ENCODE data around the gene PRCD. TPM values are rescaled to one million over a fixed set of nuclear protein-coding genes. Genes with fewer than 3 reads are reported as not detected.
A peak's percentile ranks its signal among the peaks of the same experiment; 100 is the strongest.

The PRCD gene
- total and polyA plus RNA-seq, 8 donors, result 0.55 to 7.3 (median 1.1) TPM

DNA sequence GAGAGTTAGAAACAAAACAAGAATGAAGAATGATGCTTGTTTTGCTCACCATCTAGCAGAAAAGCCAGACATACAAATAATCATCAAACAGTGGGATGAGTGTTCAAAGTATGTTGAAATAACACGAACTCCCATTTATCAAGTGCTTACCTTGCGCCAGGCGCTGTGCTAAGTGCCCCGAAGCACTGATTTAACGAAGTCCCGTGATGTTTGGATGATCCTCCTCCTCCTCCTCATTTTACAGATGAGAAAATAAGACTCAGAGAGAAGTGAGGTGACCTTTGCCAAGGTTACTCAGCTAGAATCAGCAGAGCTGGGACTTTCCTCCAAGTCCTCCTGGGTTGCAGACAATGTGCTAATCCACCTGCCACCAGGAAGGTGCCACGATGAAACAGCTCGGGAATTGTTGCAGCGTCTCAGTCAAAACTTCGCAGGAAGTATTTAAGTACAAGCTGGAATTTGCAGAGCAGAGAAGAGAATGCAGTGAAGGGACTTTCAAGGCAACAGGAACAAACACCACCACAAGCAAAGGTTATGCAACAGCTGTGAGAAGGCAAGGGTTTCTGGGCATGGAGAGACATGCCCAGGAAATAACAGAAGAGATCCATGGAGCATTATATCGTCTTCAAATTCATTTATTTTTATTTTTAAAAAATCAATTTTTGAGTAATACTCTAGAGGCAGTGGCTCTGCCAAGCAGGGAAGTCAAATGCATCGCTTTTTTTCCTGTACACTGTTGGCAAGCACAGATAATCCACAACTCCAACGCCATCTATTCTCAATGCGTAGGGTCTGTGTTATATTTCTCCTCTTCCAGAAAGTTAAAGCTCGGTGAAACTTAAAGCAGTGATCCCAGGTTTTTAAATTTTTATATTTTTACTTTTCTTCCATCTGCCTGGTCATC, 11.1 kb downstream of the PRCD start:
- Histone ChIP-seq H3K4me1 (peaks cover 19 to 28% (median 22%) of the 10 kb centered on the region in 3 donors), H3K9me3 (no peaks in the 10 kb centered on the region), H3K36me3 (no peaks in the 10 kb centered on the region), H3K27ac (peak overlapping the region in 3 of 4 donors; percentile 7 to 43 (median 28)), H3K4me3 (peak overlapping the region in 1 of 4 donors; percentile 9), H3K27me3 (no peaks in the 10 kb centered on the region)
- intact Hi-C loops (cut with DNase I), result no loop called here
- ATAC-seq (peak in 3 of 4 donors; percentile 35 to 37 (median 35)), DNase-seq (no peak), FAIRE-seq (no peak)
- 45 to 53% methylated on average over 15 of the region's 15 CpGs for WGBS, 2 donors
- TF ChIP-seq, protein P1, sequence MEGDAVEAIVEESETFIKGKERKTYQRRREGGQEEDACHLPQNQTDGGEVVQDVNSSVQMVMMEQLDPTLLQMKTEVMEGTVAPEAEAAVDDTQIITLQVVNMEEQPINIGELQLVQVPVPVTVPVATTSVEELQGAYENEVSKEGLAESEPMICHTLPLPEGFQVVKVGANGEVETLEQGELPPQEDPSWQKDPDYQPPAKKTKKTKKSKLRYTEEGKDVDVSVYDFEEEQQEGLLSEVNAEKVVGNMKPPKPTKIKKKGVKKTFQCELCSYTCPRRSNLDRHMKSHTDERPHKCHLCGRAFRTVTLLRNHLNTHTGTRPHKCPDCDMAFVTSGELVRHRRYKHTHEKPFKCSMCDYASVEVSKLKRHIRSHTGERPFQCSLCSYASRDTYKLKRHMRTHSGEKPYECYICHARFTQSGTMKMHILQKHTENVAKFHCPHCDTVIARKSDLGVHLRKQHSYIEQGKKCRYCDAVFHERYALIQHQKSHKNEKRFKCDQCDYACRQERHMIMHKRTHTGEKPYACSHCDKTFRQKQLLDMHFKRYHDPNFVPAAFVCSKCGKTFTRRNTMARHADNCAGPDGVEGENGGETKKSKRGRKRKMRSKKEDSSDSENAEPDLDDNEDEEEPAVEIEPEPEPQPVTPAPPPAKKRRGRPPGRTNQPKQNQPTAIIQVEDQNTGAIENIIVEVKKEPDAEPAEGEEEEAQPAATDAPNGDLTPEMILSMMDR (IDR thresholded peaks at IDR 0.05), result no peak

DNA sequence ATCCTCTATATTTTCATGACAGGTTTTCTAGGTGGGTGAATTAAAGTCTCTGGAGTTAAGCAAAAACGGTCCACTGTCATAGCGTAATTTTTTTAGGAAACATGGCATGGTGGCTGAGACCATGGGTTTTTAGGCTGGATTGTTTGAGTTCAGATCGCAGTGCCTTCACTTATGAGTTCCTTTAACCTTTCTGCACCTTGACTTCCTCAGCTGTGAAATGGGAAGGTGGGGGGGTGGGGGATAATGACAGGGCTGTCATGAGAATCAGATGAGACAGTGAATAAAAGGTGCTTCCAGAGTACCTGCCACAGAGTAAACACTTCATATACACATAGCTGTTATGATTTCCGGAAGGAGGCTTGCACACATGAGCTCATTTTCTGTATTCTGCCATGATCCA, 11.8 kb downstream of the PRCD start:
- no peak for DNase-seq
- 73 to 77% methylated on average over 4 of the region's 4 CpGs for WGBS, 2 donors
- intact Hi-C loops (cut with DNase I), result no loop called here
- Histone ChIP-seq H3K36me3 (no peaks in the 10 kb centered on the region), H3K27me3 (no peaks in the 10 kb centered on the region), H3K4me1 (peaks cover 15 to 20% (median 20%) of the 10 kb centered on the region in 3 donors), H3K4me3 (no peak overlapping the region), H3K27ac (peak overlapping the region in 3 of 4 donors; percentile 7 to 43 (median 28)), H3K9me3 (no peaks in the 10 kb centered on the region)
- ATAC-seq, result no peak
- TF ChIP-seq, protein P1 (IDR thresholded peaks at IDR 0.05), result no peak
- no peak for FAIRE-seq

DNA sequence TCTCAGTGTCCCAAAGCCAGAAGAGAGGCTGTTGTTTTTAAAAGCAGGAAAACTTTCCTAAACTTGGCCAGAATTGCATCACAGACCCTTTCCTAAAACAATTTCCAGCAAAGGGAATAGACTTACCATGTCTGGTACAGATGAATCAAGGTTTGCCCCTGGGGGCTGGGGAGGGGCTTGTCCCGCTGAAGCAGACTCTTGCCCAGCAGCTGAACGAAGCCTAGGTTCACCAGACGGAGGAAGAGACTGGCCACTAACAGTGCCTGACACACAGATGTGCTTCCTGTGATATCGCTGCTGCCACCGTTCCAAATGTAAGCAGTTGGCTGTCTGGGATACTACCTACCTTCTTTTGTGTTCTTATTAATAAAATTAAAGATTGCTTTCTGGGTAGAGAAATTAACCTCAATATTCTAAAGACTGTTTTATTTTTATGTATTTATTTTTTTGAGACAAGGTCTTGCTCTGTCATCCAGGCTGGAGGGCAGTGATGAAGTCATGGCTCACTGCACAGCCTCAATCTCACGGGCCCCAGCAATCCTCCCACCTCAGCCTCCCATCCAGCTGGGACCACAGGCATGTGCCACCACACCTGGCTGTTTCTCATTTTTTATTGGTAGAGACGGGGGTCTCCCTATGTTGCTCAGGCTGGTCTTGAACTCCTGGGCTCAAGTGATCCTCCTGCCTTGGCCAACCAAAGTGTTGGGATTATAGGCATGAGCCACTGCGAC, 13.5 kb downstream of the PRCD start:
- DNase-seq (peak in 1 of 6 donors; percentile 16), FAIRE-seq (no peak), ATAC-seq (no peak)
- peak overlapping the region; percentile 22 to 57 (median 52) for H3K27ac ChIP-seq
- intact Hi-C loops (cut with DNase I), result no loop called here
- H3K36me3 ChIP-seq, result no peaks in the 10 kb centered on the region
- no peaks in the 10 kb centered on the region for H3K9me3 ChIP-seq
- peaks cover 14 to 15% (median 15%) of the 10 kb centered on the region in 3 donors for H3K4me1 ChIP-seq
- H3K27me3 ChIP-seq, result no peaks in the 10 kb centered on the region
- TF ChIP-seq, protein P1 (IDR thresholded peaks at IDR 0.05), result no peak
- WGBS, 2 donors, result 90 to 93% methylated on average over 8 of the region's 8 CpGs
- no peak overlapping the region for H3K4me3 ChIP-seq

DNA sequence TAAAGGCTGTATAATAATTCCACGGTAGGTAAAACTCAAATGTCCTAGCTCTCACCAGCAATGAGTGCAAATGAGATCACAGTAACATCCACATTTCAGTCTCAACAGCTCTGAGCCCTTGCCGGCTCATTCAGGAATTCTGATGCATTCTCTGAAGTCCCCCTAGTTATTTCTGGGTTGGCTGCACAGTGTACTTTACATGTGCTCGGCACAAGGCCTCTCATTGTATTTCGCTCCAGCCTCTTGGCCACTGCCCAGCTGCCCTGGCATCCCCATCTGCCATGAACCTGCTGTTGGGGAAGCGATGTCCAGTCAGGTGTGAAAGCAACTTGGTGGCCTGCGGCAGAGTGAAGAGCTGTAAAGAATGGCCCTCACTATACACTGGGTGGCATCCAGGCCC, 14.3 kb downstream of the PRCD start:
- Histone ChIP-seq H3K36me3 (no peaks in the 10 kb centered on the region), H3K4me1 (peaks cover 9 to 17% (median 13%) of the 10 kb centered on the region in 3 donors), H3K27ac (peak overlapping the region in 3 of 4 donors; percentile 49 to 57 (median 55)), H3K4me3 (no peak overlapping the region), H3K9me3 (no peaks in the 10 kb centered on the region), H3K27me3 (no peaks in the 10 kb centered on the region)
- no peak for FAIRE-seq
- peak in 2 of 4 donors; percentile 8 to 31 for ATAC-seq
- TF ChIP-seq, protein P1 (IDR thresholded peaks at IDR 0.05), result no peak
- DNase-seq, result peak in 4 of 6 donors; percentile 63 to 77 (median 66)
- intact Hi-C loops (cut with DNase I), result no loop called here
- 47 to 57% methylated on average over 6 of the region's 6 CpGs for WGBS, 2 donors

All from pancreas (tissue), 10 donors.